WTC11 (cell line): Measurements from ENCODE around the gene RASL11B.

Source experiments
- ARID4B ChIP-seq: sonication (generic); formaldehyde crosslinking; IDR thresholded peaks from 2 replicates; pipeline ENCODE4 v1.8.0; 2023; ENCODE audit warnings: missing genetic modification reagents, mild to moderate bottlenecking, borderline replicate concordance
- ELF4 ChIP-seq: sonication (generic); formaldehyde crosslinking; IDR thresholded peaks from 2 replicates; pipeline ENCODE4 v1.8.1; 2022; ENCODE audit warnings: low read depth, mild to moderate bottlenecking, moderate library complexity, missing genetic modification reagents
- FOXK1 ChIP-seq: sonication (generic); formaldehyde crosslinking; IDR thresholded peaks from 2 replicates; pipeline ENCODE4 v1.8.0; 2022; ENCODE audit warnings: mild to moderate bottlenecking, moderate library complexity, missing genetic modification reagents
- JUN ChIP-seq: sonication (generic); formaldehyde crosslinking; IDR thresholded peaks from 2 replicates; pipeline ENCODE4 v1.8.0; 2023; ENCODE audit warnings: mild to moderate bottlenecking, missing genetic modification reagents
- KAT7 ChIP-seq: sonication (generic); formaldehyde crosslinking; IDR thresholded peaks from 2 replicates; pipeline ENCODE4 v1.8.1; 2023; ENCODE audit warnings: missing genetic modification reagents, mild to moderate bottlenecking, borderline replicate concordance
- NFATC4 ChIP-seq: fragments of 250-450 bp; sonication (Bioruptor Pico); IDR thresholded peaks from 2 replicates; pipeline ENCODE4 v1.9.0; 2021; ENCODE audit warnings: mild to moderate bottlenecking
- PRDM15 ChIP-seq: sonication (generic); formaldehyde crosslinking; IDR thresholded peaks from 2 replicates; pipeline ENCODE4 v1.8.0; 2022; ENCODE audit warnings: missing genetic modification reagents
- SP1 ChIP-seq: sonication (generic); formaldehyde crosslinking; conservative IDR thresholded peaks from 2 replicates; pipeline ENCODE4 v1.8.1; 2022; ENCODE audit warnings: missing genetic modification reagents
- TCF7 ChIP-seq: sonication (generic); formaldehyde crosslinking; IDR thresholded peaks from 2 replicates; pipeline ENCODE4 v1.8.0; 2022; ENCODE audit warnings: mild to moderate bottlenecking, low read depth, missing genetic modification reagents, moderate library complexity
- ZSCAN18 ChIP-seq: fragments of 250-450 bp; sonication (Bioruptor Pico); IDR thresholded peaks from 2 replicates; pipeline ENCODE4 v2.1.2; 2022; ENCODE audit warnings: mild to moderate bottlenecking, moderate library complexity
- TF ChIP-seq, protein P1 (sequence below): fragments of 200-600 bp; IDR thresholded peaks from 2 replicates; pipeline ENCODE4 v1.8.0; 2022; ENCODE audit warnings: antibody characterized with exemption
- TF ChIP-seq, protein P2 (sequence below): sonication (generic); formaldehyde crosslinking; IDR thresholded peaks from 2 replicates; pipeline ENCODE4 v1.8.0; 2022; ENCODE audit warnings: mild to moderate bottlenecking, missing genetic modification reagents

DNA sequence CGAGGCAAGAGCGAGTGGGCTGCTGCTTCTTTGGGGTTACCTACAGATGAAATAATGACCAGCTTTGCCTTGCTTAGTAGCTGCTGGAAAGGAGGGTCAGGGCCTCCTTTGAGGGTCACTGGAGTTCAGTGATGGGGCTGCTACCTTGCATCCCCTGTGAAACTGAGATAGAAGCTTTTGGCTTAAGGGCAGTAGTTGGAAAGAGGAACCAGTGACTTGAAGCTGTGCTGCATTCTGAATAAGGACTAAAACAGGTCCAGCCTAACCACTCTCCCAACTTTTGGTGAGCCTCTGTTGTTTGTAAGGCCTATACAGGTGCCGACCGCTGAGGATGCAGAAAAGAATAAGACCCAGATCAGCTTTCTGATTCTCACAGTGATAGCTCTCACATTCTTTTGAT lies 41.2 kb downstream of the RASL11B start:
- TF ChIP-seq, protein P1, sequence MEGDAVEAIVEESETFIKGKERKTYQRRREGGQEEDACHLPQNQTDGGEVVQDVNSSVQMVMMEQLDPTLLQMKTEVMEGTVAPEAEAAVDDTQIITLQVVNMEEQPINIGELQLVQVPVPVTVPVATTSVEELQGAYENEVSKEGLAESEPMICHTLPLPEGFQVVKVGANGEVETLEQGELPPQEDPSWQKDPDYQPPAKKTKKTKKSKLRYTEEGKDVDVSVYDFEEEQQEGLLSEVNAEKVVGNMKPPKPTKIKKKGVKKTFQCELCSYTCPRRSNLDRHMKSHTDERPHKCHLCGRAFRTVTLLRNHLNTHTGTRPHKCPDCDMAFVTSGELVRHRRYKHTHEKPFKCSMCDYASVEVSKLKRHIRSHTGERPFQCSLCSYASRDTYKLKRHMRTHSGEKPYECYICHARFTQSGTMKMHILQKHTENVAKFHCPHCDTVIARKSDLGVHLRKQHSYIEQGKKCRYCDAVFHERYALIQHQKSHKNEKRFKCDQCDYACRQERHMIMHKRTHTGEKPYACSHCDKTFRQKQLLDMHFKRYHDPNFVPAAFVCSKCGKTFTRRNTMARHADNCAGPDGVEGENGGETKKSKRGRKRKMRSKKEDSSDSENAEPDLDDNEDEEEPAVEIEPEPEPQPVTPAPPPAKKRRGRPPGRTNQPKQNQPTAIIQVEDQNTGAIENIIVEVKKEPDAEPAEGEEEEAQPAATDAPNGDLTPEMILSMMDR: no peak
- TF ChIP-seq KAT7 (CRISPR knock-in tag): no peak
- TF ChIP-seq FOXK1 (CRISPR knock-in tag): no peak
- TF ChIP-seq NFATC4 (CRISPR knock-in tag): no peak
- TF ChIP-seq JUN (CRISPR knock-in tag): no peak
- TF ChIP-seq ZSCAN18 (CRISPR knock-in tag): no peak
- TF ChIP-seq SP1 (CRISPR knock-in tag): no peak
- TF ChIP-seq, protein P2, sequence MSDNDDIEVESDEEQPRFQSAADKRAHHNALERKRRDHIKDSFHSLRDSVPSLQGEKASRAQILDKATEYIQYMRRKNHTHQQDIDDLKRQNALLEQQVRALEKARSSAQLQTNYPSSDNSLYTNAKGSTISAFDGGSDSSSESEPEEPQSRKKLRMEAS (CRISPR knock-in tag): no peak
- TF ChIP-seq PRDM15: no peak
- no peak for TF ChIP-seq ELF4
- TF ChIP-seq TCF7: no peak
- TF ChIP-seq ARID4B (CRISPR knock-in tag): no peak
